ENCODE results near the gene SGSH.

SGSH gene

GRCh38 chr17:80253631-80254395, 33.7 kb upstream of the SGSH start:
- Histone ChIP-seq H3K4me3 (ENCODE audit: insufficient read depth, low read depth, low read length) (no peak overlapping the region), H3K36me3 (ENCODE audit: control insufficient read depth, insufficient read depth, low read length) (no peaks in the 10 kb centered on the region), H3K4me1 (ENCODE audit: control insufficient read depth, insufficient read depth, low read length) (no peaks in the 10 kb centered on the region), H3K9me3 (ENCODE audit: control insufficient read depth, low read length) (no peaks in the 10 kb centered on the region), H3K27me3 (ENCODE audit: control insufficient read depth, insufficient read depth, low read length, poor library complexity, severe bottlenecking) (no peaks in the 10 kb centered on the region), H3K27ac (ENCODE audit: insufficient read depth, low read depth, low read length, poor library complexity, severe bottlenecking) (no peak overlapping the region)
- 90 to 93% methylated on average over 21 of the region's 21 CpGs for WGBS, 2 experiments

GRCh38 chr17:80252871-80253270, 32.7 kb upstream of the SGSH start:
- Histone ChIP-seq H3K4me1 (ENCODE audit: control insufficient read depth, insufficient read depth, low read length) (no peaks in the 10 kb centered on the region), H3K9me3 (ENCODE audit: control insufficient read depth, low read length) (no peaks in the 10 kb centered on the region), H3K36me3 (ENCODE audit: control insufficient read depth, insufficient read depth, low read length) (no peaks in the 10 kb centered on the region), H3K27me3 (ENCODE audit: control insufficient read depth, insufficient read depth, low read length, poor library complexity, severe bottlenecking) (no peaks in the 10 kb centered on the region), H3K27ac (ENCODE audit: insufficient read depth, low read depth, low read length, poor library complexity, severe bottlenecking) (no peak overlapping the region), H3K4me3 (ENCODE audit: insufficient read depth, low read depth, low read length) (no peak overlapping the region)
- 69 to 74% methylated on average over 13 of the region's 13 CpGs for WGBS, 2 experiments

- Histone ChIP-seq H3K4me3 (ENCODE audit: insufficient read depth, low read depth, low read length) (no peak overlapping the region), H3K9me3 (ENCODE audit: control insufficient read depth, low read length) (no peaks in the 10 kb centered on the region), H3K4me1 (ENCODE audit: control insufficient read depth, insufficient read depth, low read length) (no peaks in the 10 kb centered on the region), H3K36me3 (ENCODE audit: control insufficient read depth, insufficient read depth, low read length) (no peaks in the 10 kb centered on the region), H3K27me3 (ENCODE audit: control insufficient read depth, insufficient read depth, low read length, poor library complexity, severe bottlenecking) (no peaks in the 10 kb centered on the region), H3K27ac (ENCODE audit: insufficient read depth, low read depth, low read length, poor library complexity, severe bottlenecking) (no peak overlapping the region)
- WGBS, 2 experiments = 96 to 97% methylated on average over 11 of the region's 11 CpGs
These were observed 31.8 kb upstream of the SGSH start for GRCh38 chr17:80251966-80252365.

GRCh38 chr17:80248894-80249710, 29.0 kb upstream of the SGSH start:
- 91 to 92% methylated on average over 26 of the region's 26 CpGs for WGBS, 2 experiments
- Histone ChIP-seq H3K27me3 (ENCODE audit: control insufficient read depth, insufficient read depth, low read length, poor library complexity, severe bottlenecking) (no peaks in the 10 kb centered on the region), H3K27ac (ENCODE audit: insufficient read depth, low read depth, low read length, poor library complexity, severe bottlenecking) (no peak overlapping the region), H3K36me3 (ENCODE audit: control insufficient read depth, insufficient read depth, low read length) (peaks cover 8% of the 10 kb centered on the region), H3K4me1 (ENCODE audit: control insufficient read depth, insufficient read depth, low read length) (no peaks in the 10 kb centered on the region), H3K9me3 (ENCODE audit: control insufficient read depth, low read length) (no peaks in the 10 kb centered on the region), H3K4me3 (ENCODE audit: insufficient read depth, low read depth, low read length) (no peak overlapping the region)

GRCh38 chr17:80248001-80248893, 28.1 kb upstream of the SGSH start:
- peaks cover 8% of the 10 kb centered on the region for H3K36me3 ChIP-seq (ENCODE audit: control insufficient read depth, insufficient read depth, low read length)
- WGBS, 2 experiments = 93 to 94% methylated on average over 23 of the region's 23 CpGs
- H3K9me3 ChIP-seq (ENCODE audit: control insufficient read depth, low read length) = no peaks in the 10 kb centered on the region
- H3K27ac ChIP-seq (ENCODE audit: insufficient read depth, low read depth, low read length, poor library complexity, severe bottlenecking) = no peak overlapping the region
- no peaks in the 10 kb centered on the region for H3K4me1 ChIP-seq (ENCODE audit: control insufficient read depth, insufficient read depth, low read length)
- no peak overlapping the region for H3K4me3 ChIP-seq (ENCODE audit: insufficient read depth, low read depth, low read length)
- no peaks in the 10 kb centered on the region for H3K27me3 ChIP-seq (ENCODE audit: control insufficient read depth, insufficient read depth, low read length, poor library complexity, severe bottlenecking)

- Histone ChIP-seq H3K36me3 (ENCODE audit: control insufficient read depth, insufficient read depth, low read length) (peaks cover 8% of the 10 kb centered on the region), H3K9me3 (ENCODE audit: control insufficient read depth, low read length) (no peaks in the 10 kb centered on the region), H3K27ac (ENCODE audit: insufficient read depth, low read depth, low read length, poor library complexity, severe bottlenecking) (no peak overlapping the region), H3K4me1 (ENCODE audit: control insufficient read depth, insufficient read depth, low read length) (no peaks in the 10 kb centered on the region), H3K4me3 (ENCODE audit: insufficient read depth, low read depth, low read length) (no peak overlapping the region), H3K27me3 (ENCODE audit: control insufficient read depth, insufficient read depth, low read length, poor library complexity, severe bottlenecking) (no peaks in the 10 kb centered on the region)
- 96% methylated on average over 17 of the region's 17 CpGs for WGBS, 2 experiments
These were observed 27.4 kb upstream of the SGSH start for GRCh38 chr17:80247561-80247960.

- Histone ChIP-seq H3K4me3 (ENCODE audit: insufficient read depth, low read depth, low read length) (no peak overlapping the region), H3K27me3 (ENCODE audit: control insufficient read depth, insufficient read depth, low read length, poor library complexity, severe bottlenecking) (no peaks in the 10 kb centered on the region), H3K4me1 (ENCODE audit: control insufficient read depth, insufficient read depth, low read length) (no peaks in the 10 kb centered on the region), H3K9me3 (ENCODE audit: control insufficient read depth, low read length) (no peaks in the 10 kb centered on the region), H3K27ac (ENCODE audit: insufficient read depth, low read depth, low read length, poor library complexity, severe bottlenecking) (no peak overlapping the region), H3K36me3 (ENCODE audit: control insufficient read depth, insufficient read depth, low read length) (peaks cover 9% of the 10 kb centered on the region)
- WGBS, 2 experiments = 88 to 92% methylated on average over 7 to 8 of the region's 8 CpGs
These were observed 26.6 kb upstream of the SGSH start for GRCh38 chr17:80246726-80247125.

- Histone ChIP-seq H3K4me3 (ENCODE audit: insufficient read depth, low read depth, low read length) (no peak overlapping the region), H3K27me3 (ENCODE audit: control insufficient read depth, insufficient read depth, low read length, poor library complexity, severe bottlenecking) (no peaks in the 10 kb centered on the region), H3K9me3 (ENCODE audit: control insufficient read depth, low read length) (no peaks in the 10 kb centered on the region), H3K27ac (ENCODE audit: insufficient read depth, low read depth, low read length, poor library complexity, severe bottlenecking) (no peak overlapping the region), H3K4me1 (ENCODE audit: control insufficient read depth, insufficient read depth, low read length) (no peaks in the 10 kb centered on the region), H3K36me3 (ENCODE audit: control insufficient read depth, insufficient read depth, low read length) (peaks cover 12% of the 10 kb centered on the region)
- WGBS, 2 experiments = 95 to 96% methylated on average over 19 of the region's 19 CpGs
These were observed 26.1 kb upstream of the SGSH start for GRCh38 chr17:80246266-80246681.

GRCh38 chr17:80245566-80246265, 25.6 kb upstream of the SGSH start:
- Histone ChIP-seq H3K27ac (ENCODE audit: insufficient read depth, low read depth, low read length, poor library complexity, severe bottlenecking) (no peak overlapping the region), H3K36me3 (ENCODE audit: control insufficient read depth, insufficient read depth, low read length) (peaks cover 12% of the 10 kb centered on the region), H3K27me3 (ENCODE audit: control insufficient read depth, insufficient read depth, low read length, poor library complexity, severe bottlenecking) (no peaks in the 10 kb centered on the region), H3K4me1 (ENCODE audit: control insufficient read depth, insufficient read depth, low read length) (no peaks in the 10 kb centered on the region), H3K4me3 (ENCODE audit: insufficient read depth, low read depth, low read length) (no peak overlapping the region), H3K9me3 (ENCODE audit: control insufficient read depth, low read length) (no peaks in the 10 kb centered on the region)
- WGBS, 2 experiments = 95 to 96% methylated on average over 27 of the region's 27 CpGs

Measured in ectodermal cell (in vitro differentiated cells).